Raji (cell line): ENCODE results near the gene PTPRG.

Experiments
- POLR2A ChIP-seq: IDR thresholded peaks from 2 replicates; pipeline ENCODE4 v1.6.1; 2011; ENCODE audit warnings: low read depth, low read length, control low read depth; ENCODE audit not compliant: insufficient read depth

Gene PTPRG

DNA sequence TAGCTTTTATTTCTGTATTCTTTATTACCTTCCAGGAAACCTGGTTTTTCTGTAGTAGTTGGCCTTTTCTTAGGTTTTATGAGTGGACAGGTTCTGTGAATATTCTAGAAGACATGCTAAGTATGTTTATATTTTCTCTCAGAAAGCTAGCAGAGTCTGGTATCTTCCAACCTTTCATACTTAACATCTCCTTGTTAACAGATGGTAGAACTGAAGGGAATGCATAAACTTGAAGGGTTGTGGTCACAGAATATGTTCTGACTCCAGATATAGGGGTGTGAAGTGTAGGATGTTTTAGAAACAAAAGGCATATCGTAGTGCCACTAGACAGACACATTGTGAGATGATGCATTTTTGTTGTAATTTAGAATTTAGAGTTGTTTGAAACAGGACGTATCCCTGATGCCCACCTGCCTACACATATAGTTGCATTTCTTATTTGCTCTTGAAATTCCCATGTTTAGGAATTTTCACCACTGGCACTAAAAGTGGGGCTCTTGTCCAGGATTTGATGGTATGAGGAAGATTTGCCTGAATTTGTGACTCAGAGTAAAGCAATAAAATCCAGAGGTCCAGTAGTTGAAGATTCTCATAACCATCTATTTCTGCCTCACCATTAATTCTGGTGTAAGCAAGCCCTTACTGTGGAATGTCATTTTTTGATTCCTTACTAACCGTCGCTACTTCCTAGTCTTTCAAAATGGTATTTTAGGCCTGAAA, 537.4 kb downstream of the PTPRG start:
- no peak for TF ChIP-seq POLR2A

DNA sequence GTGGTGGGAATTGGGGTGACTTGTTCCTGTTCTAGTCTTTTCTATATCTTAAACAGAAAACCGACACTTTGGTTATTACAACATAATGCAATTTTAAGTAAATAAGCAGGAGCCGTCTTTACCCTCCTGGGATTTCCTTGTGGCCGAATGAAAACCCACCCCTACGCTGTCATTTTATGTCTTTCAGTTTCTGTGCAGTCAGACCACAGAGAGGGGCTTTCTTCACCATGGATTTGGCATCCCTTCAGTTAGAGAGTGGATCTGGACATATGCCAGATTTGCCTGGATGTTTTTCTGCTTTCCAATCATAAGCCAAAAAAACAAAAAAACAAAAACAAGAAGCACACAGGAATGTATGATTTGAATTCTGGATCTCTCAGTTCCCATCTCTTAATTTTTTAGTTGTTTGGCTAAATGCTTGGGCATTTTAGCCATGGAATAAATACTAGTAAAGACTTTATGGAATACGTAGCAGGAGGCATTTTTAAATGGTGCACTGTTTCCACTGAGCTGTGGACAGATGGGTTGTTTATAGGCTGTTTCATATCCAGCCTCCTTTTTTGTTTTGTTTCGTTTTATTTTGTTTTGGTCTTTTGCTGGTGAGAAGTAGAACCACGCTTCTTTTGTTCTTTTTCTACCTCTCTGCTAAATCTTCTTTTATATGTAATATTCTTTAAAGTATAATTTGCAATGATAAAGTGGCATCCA, 539.1 kb downstream of the PTPRG start:
- TF ChIP-seq POLR2A = no peak

- no peak for TF ChIP-seq POLR2A
Observed at GRCh38 chr3:62101488-62101887, 540.1 kb downstream of the PTPRG start.

DNA sequence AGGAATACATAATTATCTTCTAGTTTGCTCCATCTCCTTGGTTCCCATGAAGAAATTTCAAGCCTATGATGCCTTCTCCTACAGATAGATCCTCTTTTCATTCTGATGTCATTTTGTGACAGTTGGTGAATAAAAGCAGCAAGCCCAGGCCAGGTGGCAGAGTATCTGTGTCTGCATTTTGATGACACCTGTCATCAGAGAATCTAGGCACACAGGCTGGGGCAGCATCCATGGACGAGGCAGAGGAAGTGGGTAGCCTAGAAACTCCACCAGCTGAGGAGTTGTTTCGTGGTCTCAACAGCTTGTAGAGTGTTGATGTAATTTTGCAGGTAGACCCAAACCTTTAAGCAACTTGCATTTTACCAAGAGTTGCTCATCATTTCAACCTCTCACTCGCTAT, 542.2 kb downstream of the PTPRG start:
- no peak for TF ChIP-seq POLR2A

DNA sequence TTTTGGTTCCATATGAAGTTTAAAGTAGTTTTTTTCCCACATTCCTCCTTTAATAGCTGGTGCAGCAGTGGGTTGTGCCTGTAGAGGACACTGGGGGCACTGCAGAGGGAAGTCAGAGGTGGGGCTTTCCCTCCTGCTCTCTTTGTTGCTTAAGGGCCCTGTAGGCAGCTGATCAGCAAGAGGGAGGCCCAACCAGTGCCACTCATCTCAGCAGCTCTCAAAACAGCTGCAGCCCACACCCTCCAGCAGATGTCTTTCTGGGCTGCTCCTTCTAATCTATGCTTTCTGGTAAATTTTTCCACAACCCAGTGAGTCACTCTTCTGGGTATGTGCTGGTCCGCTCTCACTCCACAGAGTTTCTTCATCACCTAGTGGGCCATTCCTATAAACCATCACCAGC, 548.2 kb downstream of the PTPRG start:
- TF ChIP-seq POLR2A = no peak

- TF ChIP-seq POLR2A = no peak
Observed at GRCh38 chr3:62110443-62111225, 549.3 kb downstream of the PTPRG start.

DNA sequence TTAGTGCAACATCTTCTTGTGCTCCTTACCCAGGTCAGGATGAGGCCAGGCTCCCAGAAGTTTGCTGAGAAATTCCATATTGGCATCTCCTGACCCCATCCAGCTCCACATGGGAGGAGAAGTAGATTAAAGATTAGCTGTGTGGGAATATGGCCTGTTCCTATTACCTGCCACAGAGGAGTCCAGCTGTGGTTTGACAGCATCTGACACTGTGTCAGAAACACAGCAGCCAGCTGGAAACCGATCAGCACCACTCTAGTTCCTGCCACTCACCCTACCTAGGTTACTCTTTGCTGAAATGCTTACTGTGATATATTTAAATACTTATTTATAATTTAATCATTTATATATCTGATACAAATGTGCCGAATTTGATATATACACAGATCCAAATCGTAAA, 551.7 kb downstream of the PTPRG start:
- no peak for TF ChIP-seq POLR2A

- TF ChIP-seq POLR2A = no peak
Observed at GRCh38 chr3:62114763-62115162, 553.4 kb downstream of the PTPRG start.

- no peak for TF ChIP-seq POLR2A
Observed at GRCh38 chr3:62117903-62118548, 556.7 kb downstream of the PTPRG start.

- TF ChIP-seq POLR2A = no peak
Observed at GRCh38 chr3:62119139-62119538, 557.8 kb downstream of the PTPRG start.

GRCh38 chr3:62122819-62123218, 561.4 kb downstream of the PTPRG start:
- TF ChIP-seq POLR2A = no peak

- no peak for TF ChIP-seq POLR2A
Observed at GRCh38 chr3:62125380-62125779, 564.0 kb downstream of the PTPRG start.

- no peak for TF ChIP-seq POLR2A
Observed at GRCh38 chr3:62127116-62127515, 565.7 kb downstream of the PTPRG start.

- no peak for TF ChIP-seq POLR2A
Observed at GRCh38 chr3:62128051-62128450, 566.7 kb downstream of the PTPRG start.

DNA sequence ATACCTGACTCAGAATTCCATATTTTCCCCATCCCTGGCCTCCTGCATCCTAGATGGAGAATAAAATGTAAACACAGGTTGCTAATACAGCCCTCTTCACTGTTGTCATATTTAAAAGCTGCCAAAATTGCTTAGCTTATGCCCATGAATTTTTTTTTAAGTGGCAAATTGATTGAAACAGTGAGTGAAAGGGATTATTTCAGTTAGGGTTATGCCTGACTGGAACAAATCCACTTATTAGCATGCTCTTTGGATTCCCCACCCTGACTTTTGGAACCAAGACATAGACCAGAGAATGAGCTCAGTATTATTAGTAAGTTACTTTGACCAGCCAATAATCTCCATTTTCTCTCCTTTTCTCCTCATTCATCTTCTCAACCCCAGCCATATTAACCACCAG, 567.3 kb downstream of the PTPRG start:
- no peak for TF ChIP-seq POLR2A

DNA sequence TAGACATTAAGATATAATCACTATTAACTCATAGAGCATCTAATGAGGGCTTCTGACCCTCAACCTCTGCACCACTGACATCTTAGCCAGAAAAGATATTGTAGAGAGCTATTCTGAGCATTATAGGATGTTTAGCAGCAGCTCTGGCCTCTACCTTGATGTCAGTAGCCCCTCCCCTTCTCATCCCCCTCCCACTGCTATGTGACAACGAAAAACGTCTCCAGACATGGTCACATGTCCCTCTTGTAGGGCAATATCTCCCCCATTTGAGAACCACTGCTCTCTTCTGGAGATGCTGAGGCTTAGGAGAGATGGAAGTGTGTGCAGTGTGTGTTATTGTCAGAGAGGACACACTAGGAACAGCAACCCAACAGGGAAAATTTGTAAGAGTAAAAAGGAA, 569.7 kb downstream of the PTPRG start:
- no peak for TF ChIP-seq POLR2A

DNA sequence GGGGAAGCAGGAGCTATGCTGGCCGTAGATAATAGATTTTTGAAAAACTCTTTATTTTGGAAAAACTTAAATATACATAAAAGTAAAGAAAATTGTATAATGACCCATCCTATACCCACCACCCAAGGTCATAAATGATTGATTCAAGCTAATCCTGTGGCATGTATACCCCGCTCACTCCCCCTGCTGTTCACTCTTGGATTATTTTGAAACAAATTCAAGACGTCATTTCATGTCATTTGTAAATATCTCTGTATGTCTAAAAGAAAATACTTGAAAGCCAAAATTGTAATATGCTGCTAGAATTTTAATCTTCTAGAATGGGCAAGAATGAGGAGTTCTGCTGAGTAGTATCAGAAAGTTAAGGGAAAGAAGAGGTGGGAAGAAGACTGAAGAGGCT, 570.2 kb downstream of the PTPRG start:
- no peak for TF ChIP-seq POLR2A
